GM21390 (cell line): ENCODE measurements around the gene GUK1.

Source experiments
- ATAC-seq: cut with Tn5 transposase; IDR thresholded peaks from one replicate; pipeline ENCODE4 v1.9.1; 2021; ENCODE audit not compliant: unreplicated experiment

Gene GUK1, protein sequence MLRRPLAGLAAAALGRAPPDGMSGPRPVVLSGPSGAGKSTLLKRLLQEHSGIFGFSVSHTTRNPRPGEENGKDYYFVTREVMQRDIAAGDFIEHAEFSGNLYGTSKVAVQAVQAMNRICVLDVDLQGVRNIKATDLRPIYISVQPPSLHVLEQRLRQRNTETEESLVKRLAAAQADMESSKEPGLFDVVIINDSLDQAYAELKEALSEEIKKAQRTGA

GRCh38 chr1:228139931-228140723 lies at the start of gene GUK1:
Gene GUK1 (plus strand): TSS chr1:228140279. CDS start chr1:228140303, 24 bp downstream.
- ATAC-seq = peak; percentile 92

DNA sequence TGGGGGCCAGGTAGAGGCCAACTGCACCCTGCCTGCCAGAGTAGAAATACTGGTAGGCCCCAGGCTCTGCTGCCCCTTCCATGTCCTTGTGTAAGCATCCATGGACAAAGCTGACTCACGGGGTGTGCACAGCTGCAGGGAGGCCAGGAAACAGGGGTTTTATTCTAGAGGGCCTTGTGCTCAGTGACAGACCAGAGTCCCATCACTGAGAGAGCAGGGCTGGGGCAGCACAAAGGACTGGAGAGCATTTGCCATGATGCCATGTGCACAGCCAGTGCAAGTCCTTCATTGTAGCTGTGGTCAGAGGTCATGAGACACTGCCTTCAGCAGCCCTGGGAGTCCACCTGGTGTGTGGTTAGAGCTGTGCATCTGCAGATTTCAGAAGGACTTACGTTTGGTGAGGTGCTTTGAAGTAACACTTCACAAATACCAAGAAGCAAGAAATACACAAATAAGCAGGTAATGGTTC lies 49.4 kb upstream of the GUK1 start:
- ATAC-seq = no peak

GRCh38 chr1:228091084-228091483 lies 49.0 kb upstream of the GUK1 start:
- ATAC-seq = no peak

DNA sequence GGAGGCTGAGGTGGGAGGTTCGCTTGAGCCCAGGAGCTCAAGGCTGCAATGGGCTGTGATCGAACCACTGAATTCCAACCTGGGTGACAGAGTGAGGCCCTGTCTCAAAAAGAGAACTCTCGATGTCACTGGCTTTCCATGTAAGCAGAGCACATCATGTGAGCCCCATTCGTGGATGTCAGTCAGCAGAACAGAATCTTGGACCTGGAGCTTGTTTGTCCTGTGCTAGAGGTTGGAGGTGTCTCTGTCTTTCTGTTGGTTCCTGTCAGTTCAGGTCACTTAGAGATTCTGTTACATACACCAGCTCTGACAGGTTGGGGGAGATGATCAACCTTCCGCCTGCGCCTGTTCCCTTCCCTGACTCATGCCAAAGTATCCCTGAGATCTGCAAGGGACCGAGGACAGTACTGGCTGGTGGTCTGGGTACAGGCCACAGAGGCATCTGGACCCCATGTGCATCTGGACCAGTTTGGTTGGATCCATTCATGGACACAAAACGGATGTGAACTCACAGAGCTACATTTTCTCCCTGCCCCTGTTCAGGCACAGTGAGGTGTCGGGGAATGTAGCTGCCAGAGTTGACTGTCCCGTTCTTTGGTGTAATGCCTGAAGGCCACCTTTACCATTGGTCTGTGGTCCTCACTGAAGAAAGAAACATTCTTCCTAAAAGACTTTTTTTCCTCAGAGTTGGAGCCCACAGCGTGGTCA lies 47.6 kb upstream of the GUK1 start:
- no peak for ATAC-seq

DNA sequence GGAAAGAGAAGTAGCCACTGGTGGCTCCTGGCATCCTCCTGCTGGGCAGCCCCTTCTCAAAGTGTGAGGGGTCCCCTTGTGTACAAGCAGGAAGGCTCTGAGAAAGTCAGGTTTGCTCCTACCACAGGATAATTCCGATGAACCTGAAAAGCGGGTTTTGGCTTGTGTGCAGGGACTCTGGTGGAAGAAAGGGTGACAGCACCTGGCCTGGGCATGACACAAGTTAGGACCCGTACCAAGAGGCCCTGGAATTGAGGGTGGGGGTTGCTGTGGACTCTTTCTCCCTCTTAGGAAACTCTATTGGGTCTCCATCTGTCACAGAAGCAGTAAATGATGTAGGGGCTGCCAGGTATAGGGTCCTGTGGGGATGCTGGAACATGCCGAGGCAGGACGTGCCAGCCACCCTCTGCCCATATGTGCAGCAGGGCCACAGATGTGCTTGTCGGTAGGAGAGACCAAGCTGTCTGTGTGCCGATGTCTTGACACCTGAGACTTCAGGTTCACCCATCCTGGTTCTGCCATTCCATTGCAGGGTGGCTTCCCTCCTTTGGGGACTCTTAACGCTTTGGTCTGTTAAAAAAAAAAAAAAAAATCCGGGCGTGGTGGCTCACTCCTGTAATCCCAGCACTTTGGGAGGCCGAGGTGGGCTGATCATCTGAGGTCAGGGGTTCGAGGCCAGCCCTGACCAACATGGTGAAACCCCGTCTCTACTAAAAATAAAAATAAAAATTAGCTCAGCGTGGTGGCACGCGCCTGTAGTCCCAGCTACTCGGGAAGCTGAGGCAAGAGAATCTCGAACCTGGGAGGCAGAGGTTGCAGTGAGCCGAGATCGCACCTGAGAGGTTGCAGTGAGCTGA lies 46.8 kb upstream of the GUK1 start:
- no peak for ATAC-seq

DNA sequence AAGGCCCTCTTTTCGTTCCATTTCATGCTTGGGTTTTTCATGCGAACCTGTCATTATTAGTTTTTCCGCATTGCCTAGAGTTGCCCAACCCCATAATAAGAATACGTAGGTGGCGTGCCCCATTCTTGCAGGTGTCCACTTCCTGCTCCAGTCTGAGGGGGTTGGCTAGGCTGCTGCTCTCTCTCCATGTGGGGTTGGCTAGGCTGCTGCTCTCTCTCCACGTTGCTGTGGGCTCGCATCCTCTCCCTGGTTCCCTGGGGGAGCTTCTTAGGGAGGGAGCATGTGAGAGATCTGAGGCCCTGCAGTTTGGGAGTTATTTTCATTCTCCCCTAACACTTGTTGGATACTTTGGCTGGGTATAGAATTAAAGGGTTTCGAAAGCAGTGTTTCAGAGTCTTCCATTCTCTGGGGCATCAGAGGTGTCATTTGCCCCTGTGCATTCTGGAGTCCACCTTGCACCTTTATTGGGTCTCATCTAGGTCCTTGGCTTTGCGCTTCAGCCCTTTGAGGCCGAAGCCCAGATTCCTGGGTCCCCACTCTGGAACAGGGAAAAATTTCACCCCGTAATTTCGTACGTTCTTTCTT lies 45.6 kb upstream of the GUK1 start:
- no peak for ATAC-seq

DNA sequence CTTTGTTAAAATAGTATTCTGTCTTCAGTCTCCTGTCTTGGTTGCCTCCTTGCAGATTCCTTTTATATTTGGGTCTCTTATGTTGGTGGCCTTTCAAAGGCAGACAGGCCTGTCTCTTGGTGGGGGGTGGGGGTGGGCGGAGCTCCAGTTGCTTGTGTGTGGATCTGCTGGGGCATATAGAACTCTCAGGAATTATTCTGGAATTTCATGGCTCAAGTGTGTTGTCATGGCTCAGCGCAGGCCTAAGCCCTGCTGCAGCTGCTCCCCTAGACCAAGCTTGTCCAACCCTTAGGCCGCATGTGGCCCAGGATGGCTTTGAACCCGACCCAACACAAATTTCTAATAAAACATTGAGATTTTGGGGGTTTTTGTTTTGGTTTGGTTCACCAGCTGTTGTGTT lies 44.9 kb upstream of the GUK1 start:
- no peak for ATAC-seq

GRCh38 chr1:228095938-228096337 lies 44.1 kb upstream of the GUK1 start:
- no peak for ATAC-seq

DNA sequence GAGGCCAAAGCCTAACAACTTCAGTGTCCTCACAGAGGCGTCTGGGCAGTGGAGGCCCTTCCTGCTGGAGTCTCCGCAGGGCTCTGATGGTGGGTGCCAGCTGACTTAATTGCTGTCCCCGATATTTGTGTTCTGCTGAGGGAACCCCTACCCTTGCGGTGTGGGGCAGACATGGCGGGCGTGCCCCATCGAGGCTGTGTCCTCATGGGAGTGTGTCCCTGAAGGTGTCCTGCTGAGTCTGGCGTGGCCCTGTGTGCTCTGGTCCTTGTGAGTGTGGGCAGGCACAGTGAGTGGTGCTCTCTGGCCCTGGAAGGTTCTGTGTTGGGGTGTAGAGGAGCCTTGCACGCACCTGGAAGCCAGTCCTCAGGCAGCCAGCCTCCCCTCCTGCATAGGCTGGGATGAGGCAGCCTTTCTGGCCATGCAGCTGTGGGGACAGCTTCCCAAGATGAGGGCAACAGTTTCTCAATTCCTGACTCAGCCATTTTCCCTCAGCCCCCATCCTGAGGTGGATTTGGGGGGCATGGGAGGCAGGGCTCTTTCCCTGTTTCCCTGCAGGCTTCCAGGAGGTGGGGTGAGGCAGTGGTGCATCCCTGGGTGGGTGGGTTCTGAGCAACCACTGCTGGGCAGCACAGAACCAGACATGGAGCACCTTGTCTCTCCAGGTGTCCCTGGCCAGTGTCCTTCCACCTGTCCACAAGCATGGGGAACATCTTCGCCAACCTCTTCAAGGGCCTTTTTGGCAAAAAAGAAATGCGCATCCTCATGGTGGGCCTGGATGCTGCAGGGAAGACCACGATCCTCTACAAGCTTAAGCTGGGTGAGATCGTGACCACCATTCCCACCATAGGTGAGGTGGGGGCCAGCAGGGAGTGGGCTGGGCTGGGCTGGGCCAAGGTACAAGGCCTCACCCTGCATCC lies 43.4 kb upstream of the GUK1 start:
- no peak for ATAC-seq

DNA sequence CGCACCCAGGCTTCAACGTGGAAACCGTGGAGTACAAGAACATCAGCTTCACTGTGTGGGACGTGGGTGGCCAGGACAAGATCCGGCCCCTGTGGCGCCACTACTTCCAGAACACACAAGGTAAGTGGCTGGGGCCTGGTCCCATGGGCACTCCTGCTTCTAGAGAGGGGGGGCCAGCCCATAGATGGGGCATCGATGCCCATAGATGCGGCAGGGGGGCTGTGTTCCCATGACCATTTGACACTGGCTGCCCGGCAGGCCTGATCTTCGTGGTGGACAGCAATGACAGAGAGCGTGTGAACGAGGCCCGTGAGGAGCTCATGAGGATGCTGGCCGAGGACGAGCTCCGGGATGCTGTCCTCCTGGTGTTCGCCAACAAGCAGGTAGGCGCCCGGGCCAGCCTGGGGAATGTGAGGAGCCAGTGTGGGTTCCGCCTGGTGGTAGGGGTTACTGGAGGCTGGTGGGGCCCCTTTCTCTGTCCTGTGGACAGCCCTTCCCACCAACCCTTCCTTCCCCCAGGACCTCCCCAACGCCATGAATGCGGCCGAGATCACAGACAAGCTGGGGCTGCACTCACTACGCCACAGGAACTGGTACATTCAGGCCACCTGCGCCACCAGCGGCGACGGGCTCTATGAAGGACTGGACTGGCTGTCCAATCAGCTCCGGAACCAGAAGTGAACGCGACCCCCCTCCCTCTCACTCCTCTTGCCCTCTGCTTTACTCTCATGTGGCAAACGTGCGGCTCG lies 42.6 kb upstream of the GUK1 start:
- ATAC-seq = no peak

DNA sequence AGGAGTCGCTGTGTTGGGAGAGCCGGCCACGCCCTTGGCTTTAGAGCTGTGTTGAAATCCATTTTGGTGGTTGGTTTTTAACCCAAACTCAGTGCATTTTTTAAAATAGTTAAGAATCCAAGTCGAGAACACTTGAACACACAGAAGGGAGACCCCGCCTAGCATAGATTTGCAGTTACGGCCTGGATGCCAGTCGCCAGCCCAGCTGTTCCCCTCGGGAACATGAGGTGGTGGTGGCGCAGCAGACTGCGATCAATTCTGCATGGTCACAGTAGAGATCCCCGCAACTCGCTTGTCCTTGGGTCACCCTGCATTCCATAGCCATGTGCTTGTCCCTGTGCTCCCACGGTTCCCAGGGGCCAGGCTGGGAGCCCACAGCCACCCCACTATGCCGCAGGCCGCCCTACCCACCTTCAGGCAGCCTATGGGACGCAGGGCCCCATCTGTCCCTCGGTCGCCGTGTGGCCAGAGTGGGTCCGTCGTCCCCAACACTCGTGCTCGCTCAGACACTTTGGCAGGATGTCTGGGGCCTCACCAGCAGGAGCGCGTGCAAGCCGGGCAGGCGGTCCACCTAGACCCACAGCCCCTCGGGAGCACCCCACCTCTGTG lies 41.7 kb upstream of the GUK1 start:
- no peak for ATAC-seq

DNA sequence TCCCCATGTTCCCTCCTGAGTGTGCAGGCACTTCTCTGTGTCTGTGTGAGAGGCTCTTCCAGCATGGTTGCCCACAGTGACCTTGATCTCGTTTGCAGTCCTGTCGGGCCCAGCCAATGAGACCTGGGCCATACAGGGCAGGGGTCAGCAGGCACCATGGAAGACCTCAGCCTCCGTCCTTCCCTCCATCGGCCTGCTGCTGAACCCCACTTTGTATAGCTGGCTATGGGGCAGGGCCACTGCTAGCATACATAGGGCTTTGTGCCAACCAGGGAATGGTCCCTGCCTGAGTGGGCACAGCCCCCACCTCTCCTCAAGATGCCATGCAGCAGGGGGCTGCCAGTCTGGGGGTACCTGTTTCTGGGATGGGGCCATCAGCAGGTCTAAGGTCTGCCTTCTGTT lies 40.7 kb upstream of the GUK1 start:
- no peak for ATAC-seq

GRCh38 chr1:228100822-228101613 lies 39.1 kb upstream of the GUK1 start:
- ATAC-seq = no peak

DNA sequence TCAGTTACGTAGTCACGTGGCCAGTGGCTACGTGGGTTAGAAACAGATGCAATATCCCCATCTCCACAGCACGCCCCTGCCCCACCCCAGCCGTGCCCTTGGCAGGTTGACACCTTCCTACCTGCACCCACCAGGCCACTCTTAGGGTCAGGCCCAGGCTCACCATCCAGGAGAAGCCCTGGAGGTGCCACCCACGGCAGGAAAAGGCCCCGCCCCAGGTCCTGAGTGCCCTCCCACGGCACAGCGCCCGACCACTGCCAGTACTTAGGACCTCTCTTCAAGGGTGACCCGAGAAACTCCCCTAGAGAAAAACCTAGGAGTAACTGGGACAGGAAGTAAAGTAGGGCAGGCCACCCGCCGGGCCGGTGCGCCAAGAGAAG lies 38.5 kb upstream of the GUK1 start:
- ATAC-seq = no peak

DNA sequence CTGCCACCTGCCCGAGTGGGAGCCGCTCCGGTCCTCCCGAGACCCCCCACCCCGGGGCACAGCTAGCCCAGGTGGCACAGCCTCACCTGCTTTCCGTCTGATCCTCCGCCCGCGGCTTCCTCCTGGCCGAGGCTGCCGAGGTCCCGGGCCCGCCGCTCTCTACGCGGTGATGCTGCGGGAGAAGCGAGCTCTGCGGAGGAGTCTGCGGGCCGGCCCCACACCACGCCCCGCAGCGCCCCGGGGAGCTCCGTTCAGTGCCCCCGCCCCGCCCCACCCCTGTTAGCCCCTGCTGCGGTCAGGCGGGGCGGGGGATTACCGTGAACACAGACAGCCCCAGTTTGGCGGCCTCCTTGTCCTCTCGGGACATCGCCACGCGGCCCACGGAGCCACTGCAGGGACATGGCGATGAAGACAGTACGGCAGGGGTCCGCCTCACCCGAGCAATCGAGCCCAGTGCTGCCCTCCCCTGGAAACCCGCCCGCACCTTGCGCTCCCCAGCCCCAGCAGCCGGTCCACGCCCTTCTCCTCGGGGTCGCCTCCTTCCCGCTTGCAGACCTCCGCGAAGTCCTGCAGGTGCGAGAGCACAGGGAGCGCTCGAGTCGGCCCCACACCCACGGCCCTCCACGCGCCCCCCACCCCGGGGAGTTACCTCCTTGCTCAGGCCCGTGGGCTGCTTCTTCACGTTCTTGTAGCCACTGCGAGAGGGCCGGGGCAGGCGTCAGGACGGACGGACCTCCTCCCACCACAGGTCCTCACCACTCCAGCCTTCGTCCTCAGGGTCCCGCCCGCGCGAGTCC lies 37.9 kb upstream of the GUK1 start:
- peak; percentile 30 for ATAC-seq

DNA sequence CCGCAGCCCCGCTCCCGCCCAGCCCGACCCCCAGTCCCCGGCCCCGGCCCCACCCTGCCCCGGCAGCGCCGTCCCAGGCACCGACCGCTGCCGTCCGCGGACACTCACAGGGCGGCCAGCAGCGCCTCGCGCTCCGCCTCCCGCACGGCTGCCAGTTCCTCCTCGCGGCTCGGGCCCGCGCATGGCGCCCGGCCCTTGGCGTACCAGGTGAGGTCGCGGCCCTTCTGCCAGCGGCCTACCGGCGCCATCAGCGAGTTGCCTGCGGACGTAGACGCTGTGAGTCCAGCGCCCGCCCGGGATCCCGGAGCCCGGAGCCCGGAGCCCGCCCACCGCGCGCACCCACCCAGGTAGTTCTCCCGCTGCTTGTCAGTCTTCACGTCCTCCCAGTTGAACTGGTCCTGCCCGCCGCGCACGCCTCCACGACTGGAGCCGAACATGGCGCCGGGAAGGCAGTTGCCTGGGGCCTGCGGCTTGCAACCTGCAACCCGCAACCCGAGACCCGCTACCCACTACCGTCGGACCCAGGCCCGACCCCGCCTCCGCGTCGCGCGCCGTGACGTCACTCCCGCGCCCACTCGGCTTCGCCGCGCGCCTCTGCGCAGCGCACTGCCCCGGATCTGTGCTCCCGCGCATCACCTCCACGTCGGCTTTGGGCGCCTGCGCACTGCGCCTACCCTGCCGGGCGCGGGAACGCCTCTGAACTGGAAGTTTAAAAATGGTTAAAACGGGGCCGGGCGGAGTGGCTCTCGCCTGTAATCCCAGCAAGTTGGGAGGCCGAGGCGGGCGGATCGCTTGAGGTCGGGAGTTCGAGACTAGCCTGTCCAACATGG lies 37.1 kb upstream of the GUK1 start, which contains the start of gene C1orf35:
Gene C1orf35 (minus strand): TSS at position 535 of the 830 bp plus-strand sequence. CDS start 98 bp downstream, at position 437.
- peak; percentile 70 for ATAC-seq
